Esophagus muscularis mucosa (tissue), 4 donors: ENCODE results near the gene PFN2. TPM values are rescaled to one million over a fixed set of nuclear protein-coding genes. Genes with fewer than 3 reads are reported as not detected.
"Not testable (repeated sequence)": the region's sequence is repeated elsewhere in the genome, so short reads cannot be mapped to it uniquely, and the experiment has no call there.

Experiments
- DNase-seq: peaks from one replicate; pipeline ENCODE4 v3.0.0-alpha.2; 2017; ENCODE audit errors: extremely low spot score
- H3K27ac ChIP-seq, 4 donors: fragments of 200-600 bp; sonication (generic); replicated peaks in 1 of 4; 1 replicate in 3 of 4; 2 replicates in 1 of 4; pipeline ENCODE4 v1.5.1; 2016 to 2019; ENCODE audit warnings: mild to moderate bottlenecking in 1 of 4
- H3K27me3 ChIP-seq, 4 donors: fragments of 200-600 bp; sonication (generic); one replicate each; pipeline versions ENCODE4 v1.5.1 to v1.6.0; 2016 to 2019
- H3K36me3 ChIP-seq, 4 donors: fragments of 200-600 bp; sonication (generic); one replicate each; pipeline ENCODE4 v1.5.1; 2016 to 2019
- H3K4me1 ChIP-seq, 4 donors: fragments of 200-600 bp; sonication (generic); one replicate each; pipeline ENCODE4 v1.5.1; 2016 to 2019
- H3K4me3 ChIP-seq, 4 donors: fragments of 200-600 bp; sonication (generic); 1 replicate in 2 of 4; 2 replicates in 2 of 4; pipeline ENCODE4 v1.5.1; 2016 to 2019; ENCODE audit warnings: mild to moderate bottlenecking in 4 of 4, moderate library complexity in 1 of 4
- H3K9me3 ChIP-seq, 4 donors: fragments of 200-600 bp; sonication (generic); 1 replicate in 3 of 4; 2 replicates in 1 of 4; pipeline ENCODE4 v1.5.1; 2016 to 2019
- CTCF ChIP-seq, 3 experiments: fragments of 200-600 bp in 2 of 3; fragments of 450-650 bp in 1 of 3; sonication (generic) in 2 of 3; IDR thresholded peaks; one replicate each; pipeline ENCODE4 v1.5.1; 2017 to 2019; ENCODE audit warnings: antibody characterized with exemption in 3 of 3, mild to moderate bottlenecking in 2 of 3, moderate library complexity in 1 of 3
- EP300 ChIP-seq: sonication (generic); formaldehyde crosslinking; IDR thresholded peaks from one replicate; pipeline ENCODE4 v1.6.1; 2017; ENCODE audit warnings: antibody characterized with exemption
- POLR2A ChIP-seq: fragments of 450-650 bp; IDR thresholded peaks from one replicate; pipeline ENCODE4 v1.6.1; 2017; ENCODE audit warnings: antibody characterized with exemption, moderate library complexity, mild to moderate bottlenecking, low read depth
- POLR2AphosphoS5 ChIP-seq, 2 donors: sonication (generic); formaldehyde crosslinking; IDR thresholded peaks; one replicate each; pipeline ENCODE4 v1.6.1; 2017; ENCODE audit warnings: antibody characterized with exemption in 2 of 2
- WGBS: methylation state at CpG from one replicate; pipeline ENCODE4 v1.1.5; 2018; 5-methylcytosine and 5-hydroxymethylcytosine counted together
- intact Hi-C: fragments of 100-400 bp; cut with DNase I; formaldehyde crosslinking; loops from one replicate; pipeline ENCODE4 v1.15.1; 2023
- total RNA-seq, 4 donors: library from RNA; depleted of rRNA; stranded (reverse); fragments of >200 nt; gene quantifications; one replicate each; pipeline versions ENCODE4 v1.1.0 to v1.2.1, GENCODE V29; 2016

PFN2 gene
- total RNA-seq, 4 donors from 2014 or later: 46.4 to 56.1 (median 50.1) TPM

GRCh38 chr3:149992416-149993058 lies 21.8 kb upstream of the PFN2 start:
- intact Hi-C loops: no loop called here
- H3K4me3 ChIP-seq: no peak overlapping the region
- 98% methylated on average over 4 of the region's 4 CpGs for WGBS

GRCh38 chr3:149990423-149990948 lies 19.8 kb upstream of the PFN2 start:
- Histone ChIP-seq H3K36me3 (no peaks in the 10 kb centered on the region), H3K9me3 (peaks cover 0 to 14% (median 11%) of the 10 kb centered on the region in 4 donors), H3K27me3 (no peaks in the 10 kb centered on the region), H3K4me1 (no peaks in the 10 kb centered on the region), H3K27ac (no peak overlapping the region), H3K4me3 (no peak overlapping the region)
- DNase-seq: no peak
- 63% methylated on average over 1 of the region's 1 CpG for WGBS
- intact Hi-C loops: no loop called here
- TF ChIP-seq CTCF (IDR thresholded peaks at IDR 0.05) (no peak), EP300 (no peak), POLR2A (no peak), POLR2AphosphoS5 (IDR thresholded peaks at IDR 0.05) (no peak)

More at GRCh38 chr3:149992416-149993058, 21.8 kb upstream of the PFN2 start:
- TF ChIP-seq POLR2AphosphoS5 (IDR thresholded peaks at IDR 0.05): no peak
- TF ChIP-seq EP300: no peak
- no peak for TF ChIP-seq POLR2A
- TF ChIP-seq CTCF (IDR thresholded peaks at IDR 0.05): no peak
- H3K27me3 ChIP-seq: no peaks in the 10 kb centered on the region
- peaks cover 0 to 18% (median 11%) of the 10 kb centered on the region in 4 donors for H3K9me3 ChIP-seq
- H3K27ac ChIP-seq: no peak overlapping the region
- no peaks in the 10 kb centered on the region for H3K36me3 ChIP-seq
- no peak for DNase-seq
- no peaks in the 10 kb centered on the region for H3K4me1 ChIP-seq

GRCh38 chr3:149989307-149989706 lies 18.6 kb upstream of the PFN2 start:
- intact Hi-C loops: no loop called here
- peaks cover 0 to 3% (median 1%) of the 10 kb centered on the region in 4 donors for H3K9me3 ChIP-seq
- no peak overlapping the region for H3K4me3 ChIP-seq
- H3K27ac ChIP-seq: no peak overlapping the region
- H3K27me3 ChIP-seq: no peaks in the 10 kb centered on the region
- TF ChIP-seq EP300 (no peak), POLR2AphosphoS5 (IDR thresholded peaks at IDR 0.05) (no peak), CTCF (IDR thresholded peaks at IDR 0.05) (no peak), POLR2A (no peak)
- no peaks in the 10 kb centered on the region for H3K4me1 ChIP-seq
- DNase-seq: no peak
- 97% methylated on average over 2 of the region's 2 CpGs for WGBS
- no peaks in the 10 kb centered on the region for H3K36me3 ChIP-seq

DNA sequence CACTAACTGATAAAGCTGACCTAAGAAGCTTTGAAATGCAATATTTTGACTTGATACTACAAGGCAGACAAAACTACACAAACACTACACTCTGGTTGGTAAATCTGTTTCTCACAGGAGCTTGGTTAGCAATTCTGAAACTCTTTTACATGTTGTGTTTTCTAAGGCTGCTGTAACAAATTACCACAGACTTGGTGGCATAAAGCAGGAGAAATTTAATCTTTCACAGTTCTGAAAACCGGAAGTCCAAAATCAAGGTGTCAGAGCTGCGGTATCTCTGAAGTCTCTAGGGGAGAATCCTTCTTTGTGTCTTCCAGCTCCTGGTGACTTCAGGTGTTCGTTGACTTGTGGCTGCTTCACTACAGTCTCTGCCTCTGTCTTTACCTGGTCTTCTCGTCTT lies 12.9 kb upstream of the PFN2 start:
- H3K27me3 ChIP-seq: no peaks in the 10 kb centered on the region
- no peak for DNase-seq
- intact Hi-C loops: no loop called here
- no peak overlapping the region for H3K27ac ChIP-seq
- no peaks in the 10 kb centered on the region for H3K9me3 ChIP-seq
- no peaks in the 10 kb centered on the region for H3K36me3 ChIP-seq
- no peak overlapping the region for H3K4me3 ChIP-seq
- no peaks in the 10 kb centered on the region for H3K4me1 ChIP-seq
- TF ChIP-seq EP300 (no peak), POLR2A (no peak), POLR2AphosphoS5 (IDR thresholded peaks at IDR 0.05) (no peak), CTCF (IDR thresholded peaks at IDR 0.05) (no peak)
- WGBS: 91% methylated on average over 4 of the region's 4 CpGs

DNA sequence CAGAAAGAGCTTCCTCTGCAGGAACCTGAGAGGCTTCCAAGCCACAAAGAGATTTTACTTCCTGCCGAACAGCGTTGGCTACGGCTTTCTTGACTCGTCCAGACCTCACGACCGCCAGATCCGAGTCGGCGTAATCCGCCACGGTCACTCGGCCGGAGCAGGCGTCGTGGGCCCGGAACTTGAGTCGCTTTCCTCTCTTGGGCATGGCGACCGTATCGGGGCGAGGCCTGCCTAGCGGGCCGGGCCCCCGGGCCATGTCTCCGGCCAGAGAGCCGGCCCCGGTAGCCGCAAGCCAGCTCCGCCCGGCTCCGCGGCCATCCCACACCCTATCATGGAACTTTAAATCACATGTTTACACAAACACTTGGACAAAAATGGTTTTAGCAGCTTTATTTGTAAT lies 12.4 kb upstream of the PFN2 start:
- DNase-seq, H3K27ac ChIP-seq, H3K4me3 ChIP-seq, H3K27me3 ChIP-seq, H3K9me3 ChIP-seq, intact Hi-C loops, H3K4me1 ChIP-seq, H3K36me3 ChIP-seq: not testable (repeated sequence)
- 97% methylated on average over 30 of the region's 32 CpGs for WGBS

- 70% methylated on average over 2 of the region's 10 CpGs for WGBS
- H3K27ac ChIP-seq, DNase-seq, H3K27me3 ChIP-seq, H3K36me3 ChIP-seq, H3K4me3 ChIP-seq, intact Hi-C loops, H3K9me3 ChIP-seq, H3K4me1 ChIP-seq: not testable (repeated sequence)
Observed at GRCh38 chr3:149981979-149982378, 11.3 kb upstream of the PFN2 start.
